Ectodermal cell (in vitro differentiated cells): ENCODE data around the gene OBP2B.
"Not testable (repeated sequence)": the region's sequence is repeated elsewhere in the genome, so short reads cannot be mapped to it uniquely, and the experiment has no call there.

Experiments used
- H3K27ac ChIP-seq: 2 replicates; pipeline ENCODE4 v1.7.0; 2013; ENCODE audit warnings: mild to moderate bottlenecking, low read depth, low read length; ENCODE audit not compliant: insufficient read depth, poor library complexity, severe bottlenecking
- H3K27me3 ChIP-seq: 2 replicates; pipeline ENCODE4 v1.7.0; 2013; ENCODE audit warnings: mild to moderate bottlenecking, low read length; ENCODE audit not compliant: insufficient read depth, control insufficient read depth, poor library complexity, severe bottlenecking
- H3K36me3 ChIP-seq: one replicate; pipeline ENCODE4 v1.7.0; 2013; ENCODE audit warnings: low read length; ENCODE audit not compliant: control insufficient read depth, insufficient read depth
- H3K4me1 ChIP-seq: one replicate; pipeline ENCODE4 v1.7.0; 2013; ENCODE audit warnings: low read length; ENCODE audit not compliant: control insufficient read depth, insufficient read depth
- H3K4me3 ChIP-seq: 2 replicates; pipeline ENCODE4 v1.7.0; 2013; ENCODE audit warnings: low read depth, low read length, control low read depth; ENCODE audit not compliant: insufficient read depth
- H3K9me3 ChIP-seq: 2 replicates; pipeline ENCODE4 v1.7.0; 2013; ENCODE audit warnings: mild to moderate bottlenecking, low read length, moderate library complexity; ENCODE audit not compliant: control insufficient read depth
- WGBS, 2 experiments: methylation state at CpG; one replicate each; pipeline ENCODE4 v1.1.7; 2013; ENCODE audit warnings: missing lambda C conversion rate in 2 of 2; 5-methylcytosine and 5-hydroxymethylcytosine counted together

Gene OBP2B

GRCh38 chr9:133231934-133232568 is 23.0 kb upstream of the OBP2B start:
- H3K27ac ChIP-seq, H3K36me3 ChIP-seq, H3K27me3 ChIP-seq, H3K4me1 ChIP-seq, H3K9me3 ChIP-seq, H3K4me3 ChIP-seq: not testable (repeated sequence)
- WGBS, 2 experiments, result 92 to 93% methylated on average over 24 of the region's 24 CpGs

GRCh38 chr9:133230514-133230913 is 21.5 kb upstream of the OBP2B start:
- not testable (repeated sequence) for H3K4me3 ChIP-seq, H3K27me3 ChIP-seq, H3K27ac ChIP-seq, H3K36me3 ChIP-seq, H3K4me1 ChIP-seq, H3K9me3 ChIP-seq
- 90 to 92% methylated on average over 7 of the region's 7 CpGs for WGBS, 2 experiments

GRCh38 chr9:133230093-133230492 is 21.0 kb upstream of the OBP2B start:
- Histone ChIP-seq H3K27ac (no peak overlapping the region), H3K27me3 (no peaks in the 10 kb centered on the region), H3K36me3 (no peaks in the 10 kb centered on the region), H3K4me3 (no peak overlapping the region), H3K4me1 (no peaks in the 10 kb centered on the region), H3K9me3 (no peaks in the 10 kb centered on the region)
- WGBS, 2 experiments, result 82 to 87% methylated on average over 5 of the region's 5 CpGs

GRCh38 chr9:133228474-133229193 is 19.6 kb upstream of the OBP2B start:
- H3K4me1 ChIP-seq, H3K27me3 ChIP-seq, H3K27ac ChIP-seq, H3K9me3 ChIP-seq, H3K36me3 ChIP-seq, H3K4me3 ChIP-seq: not testable (repeated sequence)
- WGBS, 2 experiments, result 92 to 94% methylated on average over 20 to 22 of the region's 22 CpGs

- not testable (repeated sequence) for H3K27me3 ChIP-seq, H3K4me1 ChIP-seq, H3K4me3 ChIP-seq, H3K27ac ChIP-seq, H3K36me3 ChIP-seq, H3K9me3 ChIP-seq
- WGBS, 2 experiments, result 91 to 92% methylated on average over 8 of the region's 8 CpGs
Observed at GRCh38 chr9:133227996-133228395, 18.9 kb upstream of the OBP2B start.

GRCh38 chr9:133227242-133227860 is 18.3 kb upstream of the OBP2B start:
- Histone ChIP-seq H3K36me3 (no peaks in the 10 kb centered on the region), H3K27ac (no peak overlapping the region), H3K27me3 (no peaks in the 10 kb centered on the region), H3K4me1 (no peaks in the 10 kb centered on the region), H3K9me3 (no peaks in the 10 kb centered on the region), H3K4me3 (no peak overlapping the region)
- WGBS, 2 experiments, result 88 to 90% methylated on average over 11 of the region's 11 CpGs

- Histone ChIP-seq H3K27ac (no peak overlapping the region), H3K4me3 (no peak overlapping the region), H3K4me1 (no peaks in the 10 kb centered on the region), H3K9me3 (no peaks in the 10 kb centered on the region), H3K36me3 (no peaks in the 10 kb centered on the region), H3K27me3 (no peaks in the 10 kb centered on the region)
- WGBS, 2 experiments, result 84 to 87% methylated on average over 25 of the region's 25 CpGs
Observed at GRCh38 chr9:133226219-133227171, 17.4 kb upstream of the OBP2B start.

- H3K27ac ChIP-seq, result no peak overlapping the region
- H3K36me3 ChIP-seq, result no peaks in the 10 kb centered on the region
- no peaks in the 10 kb centered on the region for H3K27me3 ChIP-seq
- H3K4me1 ChIP-seq, result no peaks in the 10 kb centered on the region
- no peaks in the 10 kb centered on the region for H3K9me3 ChIP-seq
- 87% methylated on average over 38 of the region's 38 CpGs for WGBS, 2 experiments
- H3K4me3 ChIP-seq, result no peak overlapping the region
Observed at GRCh38 chr9:133225171-133226011, 16.3 kb upstream of the OBP2B start.

- H3K27ac ChIP-seq, result no peak overlapping the region
- 90 to 94% methylated on average over 12 of the region's 12 CpGs for WGBS, 2 experiments
Observed at GRCh38 chr9:133224762-133225161, 15.7 kb upstream of the OBP2B start.

More at GRCh38 chr9:133224762-133225161, 15.7 kb upstream of the OBP2B start:
- Histone ChIP-seq H3K9me3 (no peaks in the 10 kb centered on the region), H3K4me3 (no peak overlapping the region), H3K36me3 (no peaks in the 10 kb centered on the region), H3K27me3 (no peaks in the 10 kb centered on the region), H3K4me1 (no peaks in the 10 kb centered on the region)
